Mesenchymal stem cell (in vitro differentiated cells and primary cell): ENCODE data around the gene TMEM121.
"Not testable (repeated sequence)": the region's sequence is repeated elsewhere in the genome, so short reads cannot be mapped to it uniquely, and the experiment has no call there.

Source experiments
- DNase-seq: peaks from one replicate; pipeline ENCODE4 v3.0.0-alpha.2; 2013
- H2AFZ ChIP-seq: one replicate; pipeline ENCODE4 v1.6.1; 2013; ENCODE audit warnings: low read depth, mild to moderate bottlenecking, control low read depth, inconsistent platforms, low read length, moderate library complexity
- H2AK5ac ChIP-seq: 2 replicates; pipeline ENCODE4 v1.6.1; 2013; ENCODE audit warnings: low read length, moderate library complexity, mild to moderate bottlenecking, inconsistent platforms; ENCODE audit not compliant: severe bottlenecking
- H2BK120ac ChIP-seq: one replicate; pipeline ENCODE4 v1.6.1; 2013; ENCODE audit warnings: low read depth, mild to moderate bottlenecking, inconsistent platforms, low read length, moderate library complexity
- H2BK12ac ChIP-seq, 2 experiments: one replicate each; pipeline ENCODE4 v1.6.1; 2013; ENCODE audit warnings: inconsistent platforms in 2 of 2, low read length in 2 of 2, mild to moderate bottlenecking in 2 of 2, moderate library complexity in 2 of 2, control low read depth in 1 of 2
- H2BK15ac ChIP-seq: one replicate; pipeline ENCODE4 v1.6.1; 2013; ENCODE audit warnings: mild to moderate bottlenecking, low read depth, inconsistent platforms; ENCODE audit not compliant: poor library complexity, severe bottlenecking
- H2BK5ac ChIP-seq: 2 replicates; pipeline ENCODE4 v1.6.1; 2013; ENCODE audit warnings: low read depth, mild to moderate bottlenecking, low read length, control low read depth, inconsistent platforms; ENCODE audit not compliant: poor library complexity, severe bottlenecking
- H3K14ac ChIP-seq, 2 experiments: one replicate each; pipeline ENCODE4 v1.6.1; 2013; ENCODE audit warnings: inconsistent platforms in 2 of 2, low read length in 2 of 2, control low read depth in 1 of 2, mild to moderate bottlenecking in 1 of 2, moderate library complexity in 1 of 2
- H3K18ac ChIP-seq, 2 experiments: one replicate each; pipeline ENCODE4 v1.6.1; 2013; ENCODE audit warnings: inconsistent platforms in 2 of 2, low read length in 2 of 2, control low read depth in 1 of 2, low read depth in 1 of 2, mild to moderate bottlenecking in 1 of 2
- H3K23ac ChIP-seq, 2 experiments: one replicate each; pipeline ENCODE4 v1.6.1; 2013; ENCODE audit warnings: inconsistent platforms in 2 of 2, low read length in 2 of 2, mild to moderate bottlenecking in 2 of 2, moderate library complexity in 2 of 2, control low read depth in 1 of 2
- H3K27ac ChIP-seq: 2 replicates; pipeline ENCODE4 v1.5.1; 2013; ENCODE audit warnings: mild to moderate bottlenecking, moderate library complexity, low read length, control low read depth, inconsistent platforms; ENCODE audit not compliant: poor library complexity, severe bottlenecking
- H3K27me3 ChIP-seq, 2 experiments: 2 replicates each; pipeline versions ENCODE4 v1.6.1 to v1.7.0; 2013; ENCODE audit warnings: low read length in 2 of 2, mild to moderate bottlenecking in 2 of 2, moderate library complexity in 2 of 2, control low read depth in 1 of 2, inconsistent platforms in 1 of 2; ENCODE audit not compliant: control insufficient read depth in 1 of 2, insufficient read depth in 1 of 2
- H3K36me3 ChIP-seq, 2 experiments: 2 replicates each; pipeline versions ENCODE4 v1.6.1 to v1.7.0; 2013; ENCODE audit warnings: low read length in 2 of 2, control low read depth in 1 of 2, inconsistent platforms in 1 of 2, low read depth in 1 of 2, mild to moderate bottlenecking in 1 of 2; ENCODE audit not compliant: insufficient read depth in 2 of 2, control insufficient read depth in 1 of 2
- H3K4ac ChIP-seq, 2 experiments: one replicate each; pipeline ENCODE4 v1.6.1; 2013; ENCODE audit warnings: inconsistent platforms in 2 of 2, low read length in 2 of 2, mild to moderate bottlenecking in 2 of 2, moderate library complexity in 2 of 2, control low read depth in 1 of 2, low read depth in 1 of 2
- H3K4me1 ChIP-seq: 2 replicates; pipeline ENCODE4 v1.6.1; 2013; ENCODE audit warnings: low read depth, low read length, control low read depth; ENCODE audit not compliant: control insufficient read depth, insufficient read depth
- H3K4me2 ChIP-seq: 2 replicates; pipeline ENCODE4 v1.6.1; 2013; ENCODE audit warnings: low read length, mild to moderate bottlenecking, inconsistent platforms; ENCODE audit not compliant: poor library complexity, severe bottlenecking
- H3K4me3 ChIP-seq, 2 experiments: 2 replicates each; pipeline versions ENCODE4 v1.5.1 to v1.7.0; 2013; ENCODE audit warnings: low read length in 2 of 2, mild to moderate bottlenecking in 2 of 2, control low read depth in 1 of 2, low read depth in 1 of 2; ENCODE audit not compliant: insufficient read depth in 1 of 2
- H3K79me1 ChIP-seq: replicated peaks from 2 replicates; pipeline ENCODE4 v1.6.1; 2013; ENCODE audit warnings: mild to moderate bottlenecking, control low read depth, low read length, inconsistent platforms; ENCODE audit not compliant: poor library complexity, severe bottlenecking
- H3K9ac ChIP-seq: 2 replicates; pipeline ENCODE4 v1.7.0; 2013; ENCODE audit warnings: mild to moderate bottlenecking, low read length, moderate library complexity
- H3K9me3 ChIP-seq: 2 replicates; pipeline ENCODE4 v1.7.0; 2013; ENCODE audit warnings: mild to moderate bottlenecking, low read length; ENCODE audit not compliant: control insufficient read depth
- H4K8ac ChIP-seq: one replicate; pipeline ENCODE4 v1.6.1; 2013; ENCODE audit warnings: inconsistent platforms, mild to moderate bottlenecking, low read length, moderate library complexity
- H4K91ac ChIP-seq: one replicate; pipeline ENCODE4 v1.6.1; 2013; ENCODE audit warnings: mild to moderate bottlenecking, low read length, inconsistent platforms
- WGBS: methylation state at CpG from one replicate; pipeline ENCODE4 v1.1.7; 2013; ENCODE audit warnings: mixed read lengths; 5-methylcytosine and 5-hydroxymethylcytosine counted together

Gene TMEM121

DNA sequence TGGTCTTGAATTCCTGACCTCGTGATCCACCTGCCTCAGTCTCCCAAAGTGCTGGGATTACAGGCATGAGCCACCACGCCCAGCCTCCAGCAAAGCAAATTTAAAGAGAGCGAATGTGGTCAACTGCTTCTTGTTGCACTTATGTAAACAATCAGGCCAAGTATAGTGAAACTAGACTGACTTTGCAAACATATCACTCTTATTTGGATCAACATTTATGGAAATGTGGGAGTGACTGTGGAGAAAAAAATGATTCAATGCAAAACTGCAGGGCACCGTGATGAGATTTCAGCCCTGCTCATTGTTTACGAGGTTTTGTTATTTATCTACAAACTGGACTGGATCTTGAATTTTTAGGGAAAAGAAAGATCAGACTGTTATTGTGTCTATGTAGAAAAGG is 28.1 kb downstream of the TMEM121 start:
- H2AK5ac ChIP-seq, result no peak overlapping the region
- no peak overlapping the region for H4K8ac ChIP-seq
- no peak overlapping the region for H3K4ac ChIP-seq
- no peak overlapping the region for H2BK15ac ChIP-seq
- H3K27ac ChIP-seq, result no peak overlapping the region
- H3K4me3 ChIP-seq, result no peak overlapping the region
- no peaks in the 10 kb centered on the region for H3K4me1 ChIP-seq
- no peak overlapping the region for H2BK12ac ChIP-seq
- no peak overlapping the region for H2BK5ac ChIP-seq
- H4K91ac ChIP-seq, result no peak overlapping the region
- no peaks in the 10 kb centered on the region for H3K79me1 ChIP-seq
- 64% methylated on average over 4 of the region's 5 CpGs for WGBS
- no peak overlapping the region for H3K4me2 ChIP-seq
- peaks cover 0 to 20% of the 10 kb centered on the region in 2 experiments for H3K27me3 ChIP-seq
- no peak overlapping the region for H3K23ac ChIP-seq
- no peaks in the 10 kb centered on the region for H3K36me3 ChIP-seq
- H3K9ac ChIP-seq, result no peak overlapping the region
- H2BK120ac ChIP-seq, result no peak overlapping the region
- no peak overlapping the region for H2AFZ ChIP-seq
- no peak for DNase-seq
- no peak overlapping the region for H3K18ac ChIP-seq
- no peaks in the 10 kb centered on the region for H3K9me3 ChIP-seq
- H3K14ac ChIP-seq, result no peak overlapping the region

DNA sequence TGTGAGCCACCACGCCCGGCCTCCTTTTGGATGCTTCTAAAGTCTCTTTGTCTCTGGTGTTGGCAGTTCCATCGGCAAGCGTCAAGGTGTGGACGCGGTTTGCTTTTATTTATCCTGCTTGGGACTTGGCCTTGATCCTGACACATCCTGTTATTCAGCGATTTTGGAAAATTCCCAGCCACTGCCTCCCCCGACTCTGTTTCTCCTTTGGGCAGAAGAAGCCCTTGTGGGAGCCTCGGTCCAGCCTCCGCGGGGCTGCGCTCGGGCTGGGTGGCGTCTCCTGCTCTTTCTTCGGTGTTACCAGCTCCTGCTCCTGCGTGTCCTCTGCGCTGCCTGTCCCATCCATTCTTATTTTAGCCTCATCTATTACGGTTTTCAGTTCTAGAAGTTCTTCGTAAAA is 31.3 kb downstream of the TMEM121 start:
- WGBS, result 93% methylated on average over 14 of the region's 19 CpGs
- not testable (repeated sequence) for H3K18ac ChIP-seq

GRCh38 chr14:105558449-105559154 is 32.2 kb downstream of the TMEM121 start:
- H3K18ac ChIP-seq, DNase-seq, H3K4me1 ChIP-seq, H3K9me3 ChIP-seq, H2BK15ac ChIP-seq, H3K79me1 ChIP-seq, H4K91ac ChIP-seq, H3K23ac ChIP-seq, H2AK5ac ChIP-seq, H3K14ac ChIP-seq, H2BK120ac ChIP-seq, H2BK5ac ChIP-seq, H3K4me3 ChIP-seq, H3K36me3 ChIP-seq, H4K8ac ChIP-seq, H3K9ac ChIP-seq, H3K27ac ChIP-seq, H2AFZ ChIP-seq, H3K4ac ChIP-seq, H3K4me2 ChIP-seq, H2BK12ac ChIP-seq: not testable (repeated sequence)
- WGBS, result no CpG with 5 or more reads among the region's 28 CpGs
- H3K27me3 ChIP-seq, result peaks cover 0 to 12% of the 10 kb centered on the region in 2 experiments

More for the DNA sequence above, 31.3 kb downstream of the TMEM121 start:
- H3K4me1 ChIP-seq, H2AK5ac ChIP-seq, H4K91ac ChIP-seq, H3K4me2 ChIP-seq, H2BK120ac ChIP-seq, DNase-seq, H3K9ac ChIP-seq, H3K4ac ChIP-seq, H2BK12ac ChIP-seq, H3K36me3 ChIP-seq, H2BK15ac ChIP-seq, H4K8ac ChIP-seq, H3K79me1 ChIP-seq, H2AFZ ChIP-seq, H3K14ac ChIP-seq, H3K4me3 ChIP-seq, H3K27ac ChIP-seq, H3K23ac ChIP-seq, H3K9me3 ChIP-seq, H2BK5ac ChIP-seq: not testable (repeated sequence)
- H3K27me3 ChIP-seq, result peaks cover 0 to 12% of the 10 kb centered on the region in 2 experiments

GRCh38 chr14:105559384-105560047 is 33.1 kb downstream of the TMEM121 start:
- H3K4me1 ChIP-seq, H3K27me3 ChIP-seq, H2BK5ac ChIP-seq, H3K9ac ChIP-seq, H3K23ac ChIP-seq, H3K27ac ChIP-seq, H4K91ac ChIP-seq, H3K14ac ChIP-seq, H3K79me1 ChIP-seq, H4K8ac ChIP-seq, H2BK15ac ChIP-seq, H3K36me3 ChIP-seq, H3K4ac ChIP-seq, H2AFZ ChIP-seq, DNase-seq, H3K4me2 ChIP-seq, H2AK5ac ChIP-seq, H2BK12ac ChIP-seq, H3K18ac ChIP-seq, H3K4me3 ChIP-seq, H3K9me3 ChIP-seq, H2BK120ac ChIP-seq: not testable (repeated sequence)
- 70% methylated on average over 2 of the region's 49 CpGs for WGBS
